Stimulated activated CD8-positive, alpha-beta memory T cell treated with anti-CD3 and anti-CD28 coated beads, Interleukin-2, amount 100 ng/mL, for 48 hours (primary cell): ENCODE data around the gene RNASE8.
A peak's percentile ranks its signal among the peaks of the same experiment; 100 is the strongest.

Experiments
- DNase-seq, 2 donors: peaks; one replicate each; pipeline ENCODE4 v3.0.0-alpha.2; 2020; ENCODE audit warnings: low read depth in 2 of 2

The RNASE8 gene

GRCh38 chr14:21091821-21092272 lies 34.2 kb downstream of the RNASE8 start:
- DNase-seq, result no peak

- DNase-seq, result peak; percentile 81 to 90
Observed at GRCh38 chr14:21092273-21093011, 34.8 kb downstream of the RNASE8 start.

- DNase-seq, result no peak
Observed at GRCh38 chr14:21093018-21093417, 35.4 kb downstream of the RNASE8 start.

- no peak for DNase-seq
Observed at GRCh38 chr14:21093769-21094681, 36.4 kb downstream of the RNASE8 start.

- no peak for DNase-seq
Observed at GRCh38 chr14:21095430-21096205, 38.0 kb downstream of the RNASE8 start.

GRCh38 chr14:21096438-21096837 lies 38.8 kb downstream of the RNASE8 start:
- DNase-seq, result no peak

GRCh38 chr14:21096978-21097635 lies 39.5 kb downstream of the RNASE8 start:
- no peak for DNase-seq

- DNase-seq, result no peak
Observed at GRCh38 chr14:21097636-21098075, 40.0 kb downstream of the RNASE8 start.

- no peak for DNase-seq
Observed at GRCh38 chr14:21098076-21098891, 40.7 kb downstream of the RNASE8 start, which contains the start of gene ZNF219. Gene ZNF219 (minus strand): TSS chr14:21098655. CDS start chr14:21093591, 5,064 bp downstream.

GRCh38 chr14:21098892-21099595 lies 41.4 kb downstream of the RNASE8 start:
- DNase-seq, result no peak

GRCh38 chr14:21099596-21099985 lies 42.0 kb downstream of the RNASE8 start:
- no peak for DNase-seq

GRCh38 chr14:21100931-21101330 lies 43.3 kb downstream of the RNASE8 start, which contains the start of gene TMEM253:
Gene TMEM253 (plus strand): TSS chr14:21101066. CDS start chr14:21101344, 278 bp downstream.
- DNase-seq, result no peak

- DNase-seq, result no peak
Observed at GRCh38 chr14:21101802-21102413, 44.3 kb downstream of the RNASE8 start.

GRCh38 chr14:21102521-21103410 lies 45.1 kb downstream of the RNASE8 start:
- DNase-seq, result no peak

- no peak for DNase-seq
Observed at GRCh38 chr14:21103411-21103709, 45.7 kb downstream of the RNASE8 start.

GRCh38 chr14:21103710-21104447 lies 46.3 kb downstream of the RNASE8 start:
- DNase-seq, result peak; percentile 89

- peak in 1 of 2 donors; percentile 59 for DNase-seq
Observed at GRCh38 chr14:21104448-21105060, 46.9 kb downstream of the RNASE8 start.
